Measurements from ENCODE around the gene GAA.

GAA gene

DNA sequence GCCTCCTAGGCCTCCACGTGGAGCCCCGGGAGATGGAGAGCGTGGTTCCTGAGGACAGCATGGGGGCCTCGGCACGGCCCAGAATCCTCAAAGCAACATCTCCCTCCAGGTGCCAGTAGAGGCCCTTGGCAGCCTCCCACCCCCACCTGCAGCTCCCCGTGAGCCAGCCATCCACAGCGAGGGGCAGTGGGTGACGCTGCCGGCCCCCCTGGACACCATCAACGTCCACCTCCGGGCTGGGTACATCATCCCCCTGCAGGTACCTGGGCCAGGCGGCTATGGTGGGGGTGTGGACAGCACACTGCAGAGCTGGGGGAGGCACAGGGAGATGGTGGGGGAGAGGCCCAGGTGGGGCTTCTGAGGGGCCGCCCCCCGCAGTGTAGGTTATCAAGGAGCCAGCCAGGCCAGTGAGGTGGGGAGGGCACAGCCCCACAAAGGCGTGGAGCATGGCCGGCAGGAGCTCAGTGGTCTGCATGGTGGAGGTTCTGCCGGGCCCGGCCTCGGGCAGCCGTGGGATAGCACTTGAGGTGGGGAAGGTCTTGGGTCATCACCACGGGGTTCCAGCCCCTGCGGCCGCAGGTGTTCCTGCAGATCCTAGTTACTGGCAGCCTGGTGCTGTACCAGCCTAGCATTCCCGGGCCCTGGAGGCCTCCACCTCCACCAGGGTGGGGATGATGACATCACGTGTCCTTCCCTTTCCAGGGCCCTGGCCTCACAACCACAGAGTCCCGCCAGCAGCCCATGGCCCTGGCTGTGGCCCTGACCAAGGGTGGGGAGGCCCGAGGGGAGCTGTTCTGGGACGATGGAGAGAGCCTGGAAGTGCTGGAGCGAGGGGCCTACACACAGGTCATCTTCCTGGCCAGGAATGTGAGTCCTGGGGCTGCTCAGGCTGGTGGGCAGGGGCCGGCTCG is 16.4 kb downstream of the GAA start:
- no peak for DNase-seq

DNA sequence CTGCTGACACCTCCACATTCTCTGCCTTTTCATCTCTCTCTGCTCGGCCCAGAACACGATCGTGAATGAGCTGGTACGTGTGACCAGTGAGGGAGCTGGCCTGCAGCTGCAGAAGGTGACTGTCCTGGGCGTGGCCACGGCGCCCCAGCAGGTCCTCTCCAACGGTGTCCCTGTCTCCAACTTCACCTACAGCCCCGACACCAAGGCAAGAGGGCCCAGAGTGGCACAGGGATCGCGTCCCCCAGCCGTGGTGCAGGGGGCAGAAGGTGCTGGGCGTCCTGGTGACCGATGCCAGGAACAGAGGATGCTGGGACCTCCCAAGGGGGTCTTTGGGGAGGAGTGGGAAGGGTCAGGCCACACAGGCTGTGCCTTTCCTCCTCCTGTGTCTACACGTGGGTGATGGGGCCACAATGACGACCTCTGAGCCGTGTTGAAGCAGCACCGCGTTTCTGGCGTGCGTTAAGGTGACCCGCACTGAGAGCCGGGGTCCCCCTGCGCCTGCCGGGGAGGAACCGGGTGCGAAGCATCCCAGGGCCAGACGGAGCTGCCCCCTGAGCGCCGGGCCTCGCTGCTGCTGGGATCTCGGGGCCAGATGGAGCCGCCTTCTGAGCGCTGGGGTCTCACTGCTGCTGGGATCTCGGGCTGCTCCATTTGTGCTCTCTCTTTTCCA is 17.4 kb downstream of the GAA start:
- no peak for DNase-seq

DNA sequence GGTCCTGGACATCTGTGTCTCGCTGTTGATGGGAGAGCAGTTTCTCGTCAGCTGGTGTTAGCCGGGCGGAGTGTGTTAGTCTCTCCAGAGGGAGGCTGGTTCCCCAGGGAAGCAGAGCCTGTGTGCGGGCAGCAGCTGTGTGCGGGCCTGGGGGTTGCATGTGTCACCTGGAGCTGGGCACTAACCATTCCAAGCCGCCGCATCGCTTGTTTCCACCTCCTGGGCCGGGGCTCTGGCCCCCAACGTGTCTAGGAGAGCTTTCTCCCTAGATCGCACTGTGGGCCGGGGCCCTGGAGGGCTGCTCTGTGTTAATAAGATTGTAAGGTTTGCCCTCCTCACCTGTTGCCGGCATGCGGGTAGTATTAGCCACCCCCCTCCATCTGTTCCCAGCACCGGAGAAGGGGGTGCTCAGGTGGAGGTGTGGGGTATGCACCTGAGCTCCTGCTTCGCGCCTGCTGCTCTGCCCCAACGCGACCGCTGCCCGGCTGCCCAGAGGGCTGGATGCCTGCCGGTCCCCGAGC is 17.9 kb downstream of the GAA start:
- DNase-seq, result no peak

DNA sequence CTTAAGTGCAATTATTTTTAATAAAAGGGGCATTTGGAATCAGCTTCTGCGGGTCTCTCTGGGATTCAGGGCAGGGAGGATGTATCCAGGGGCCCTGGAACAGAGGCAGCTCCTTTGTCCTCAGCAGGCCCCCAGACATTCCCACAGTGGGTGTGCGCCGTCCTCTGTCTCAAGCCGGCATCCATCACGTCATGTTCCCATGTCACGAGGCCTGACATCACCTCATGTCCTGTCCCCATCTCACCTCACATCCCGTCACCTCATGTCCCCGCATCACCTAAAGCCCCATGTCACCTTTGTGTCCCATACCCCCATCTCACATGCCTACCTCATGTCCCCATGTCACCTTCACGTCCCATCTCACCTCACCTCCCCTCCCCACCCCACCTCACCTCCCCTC is 18.5 kb downstream of the GAA start:
- DNase-seq, result no peak

DNA sequence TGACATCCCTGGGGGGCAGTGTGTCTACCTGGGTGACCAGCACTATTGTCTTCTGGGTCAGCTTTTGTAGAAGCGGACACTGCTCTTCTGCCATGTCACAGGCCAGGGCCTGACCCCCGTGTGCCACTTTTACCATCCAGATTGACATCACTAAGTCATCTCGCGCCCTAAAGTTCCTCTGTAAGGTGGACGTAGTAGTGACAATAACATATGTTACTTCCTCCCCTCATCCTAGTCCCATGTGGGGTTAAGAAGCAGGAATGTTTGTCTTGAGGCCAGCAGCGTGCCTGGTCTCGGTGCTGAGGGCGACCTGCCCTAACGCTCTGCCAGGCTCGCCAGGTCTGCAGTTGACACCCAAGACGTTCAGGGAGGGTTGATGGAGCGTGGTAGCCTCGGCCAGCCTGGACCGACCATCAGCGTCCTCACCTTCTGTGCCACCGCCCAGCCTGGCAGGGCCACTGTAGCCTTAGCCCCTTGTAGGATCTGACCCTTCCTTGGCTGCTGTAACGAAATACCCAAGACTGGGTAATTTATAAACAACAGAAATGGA is 20.7 kb downstream of the GAA start:
- DNase-seq, result no peak

DNA sequence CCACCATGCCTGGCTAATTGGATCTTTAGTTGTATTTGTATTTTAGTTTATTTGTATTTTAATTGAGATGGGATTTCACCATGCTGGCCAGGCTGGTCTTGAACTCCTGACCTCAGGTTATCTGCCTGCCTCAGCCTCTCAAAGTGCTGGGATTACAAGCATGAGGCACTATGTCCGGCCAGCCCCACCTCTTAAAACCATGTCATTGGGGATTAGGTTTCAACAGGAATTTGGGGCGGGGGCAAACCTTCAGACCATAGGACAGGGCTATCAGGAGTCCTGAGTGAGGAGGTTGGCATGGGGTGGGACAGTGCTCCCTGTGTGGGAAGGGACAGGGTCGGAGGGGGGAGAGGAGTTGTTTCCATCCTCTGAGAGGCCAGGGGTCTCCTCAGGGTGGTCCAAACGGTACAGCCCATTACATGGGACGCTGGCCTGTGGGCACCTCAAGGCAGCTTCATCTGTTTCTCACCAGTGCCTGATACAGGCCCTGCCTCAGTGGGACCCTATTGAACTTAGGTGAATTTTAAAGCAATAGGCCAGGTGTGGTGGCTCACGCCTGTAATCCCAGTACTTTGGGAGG is 21.6 kb downstream of the GAA start:
- no peak for DNase-seq

DNA sequence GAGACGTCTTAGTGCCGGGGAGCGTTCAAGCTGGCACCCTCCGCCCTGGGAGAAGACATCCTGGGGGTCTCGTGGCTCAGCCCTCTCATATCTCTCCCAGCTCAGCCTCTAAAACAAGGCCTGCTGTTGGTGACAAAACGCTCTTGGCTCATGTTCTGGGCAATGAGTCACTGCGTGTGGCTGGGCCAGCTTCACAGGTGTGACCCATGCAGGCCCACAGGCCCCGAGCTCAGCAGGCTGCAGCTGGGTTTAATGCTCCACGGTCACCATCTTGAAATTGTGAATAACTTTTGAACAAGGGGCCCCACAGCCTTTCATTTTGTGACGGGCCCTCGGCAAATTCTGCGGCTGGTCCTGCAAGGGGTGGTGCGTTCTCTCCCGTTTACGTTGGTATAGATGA is 22.4 kb downstream of the GAA start:
- no peak for DNase-seq

DNA sequence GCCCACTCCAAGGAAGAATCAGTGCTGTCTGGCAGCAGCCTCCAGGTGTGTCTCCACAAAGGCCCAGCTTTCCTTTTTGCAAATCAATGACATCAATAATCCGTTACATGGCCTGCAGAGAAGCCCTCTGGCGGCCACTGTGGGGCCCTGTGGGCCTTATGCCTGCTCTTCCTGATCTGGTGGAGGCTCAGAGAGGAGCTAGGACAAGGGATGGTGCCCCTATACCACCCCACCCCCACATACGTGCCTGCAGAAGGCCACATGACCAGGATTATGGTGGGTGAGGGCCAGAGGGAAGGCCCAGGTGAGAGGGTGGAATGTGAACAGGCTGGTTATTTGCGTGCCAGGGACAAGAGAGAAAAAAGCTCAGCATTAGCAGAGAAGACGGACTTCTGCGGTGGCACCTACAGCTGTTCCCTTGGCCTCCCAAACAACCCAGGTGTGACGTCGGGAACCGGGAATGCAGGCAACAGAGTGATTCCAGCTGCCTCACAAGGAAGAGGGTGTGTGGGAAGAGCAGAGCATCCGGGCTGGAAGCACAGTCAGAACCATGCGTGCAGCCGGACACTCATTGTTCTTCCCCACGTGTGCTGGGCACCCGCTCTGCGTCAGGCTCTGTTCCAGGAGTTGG is 23.1 kb downstream of the GAA start:
- DNase-seq, result no peak

DNA sequence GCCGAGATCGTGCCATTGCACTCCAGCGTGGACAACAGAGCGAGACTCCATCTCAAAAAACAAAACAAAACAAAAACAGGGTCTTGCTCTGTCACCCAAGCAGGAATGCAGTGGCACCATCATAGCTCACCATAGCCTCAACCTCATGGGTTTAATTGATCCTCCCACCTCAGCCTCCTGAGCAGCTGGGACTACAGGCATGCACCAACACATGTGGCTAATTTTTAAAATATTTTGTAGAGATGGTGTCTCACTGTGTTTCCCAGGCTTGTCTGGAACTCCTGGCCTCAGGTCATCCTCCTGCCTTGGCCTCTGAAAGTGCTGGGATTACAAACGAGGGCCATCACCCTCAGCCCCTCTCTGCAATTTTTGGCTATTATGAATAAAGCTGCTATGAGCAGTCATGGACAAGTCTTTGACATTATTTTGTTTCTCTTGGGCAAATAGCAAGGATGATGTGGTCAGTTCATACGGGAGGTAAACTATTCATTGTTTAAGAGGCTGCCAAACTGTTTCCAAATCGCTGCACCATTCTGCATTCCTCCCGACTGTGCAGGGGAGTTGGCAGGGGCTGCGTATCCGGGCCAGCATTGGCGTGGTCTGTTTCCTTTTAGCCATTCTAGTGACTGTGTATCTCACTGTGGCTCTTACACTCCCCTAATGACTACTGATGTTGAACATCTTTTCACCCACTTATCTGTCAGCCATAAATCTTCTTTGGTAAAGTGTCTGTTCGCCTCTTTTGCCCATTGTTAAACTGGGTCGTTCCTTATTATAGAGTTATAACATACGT is 24.5 kb downstream of the GAA start:
- peak; percentile 69 for DNase-seq

DNA sequence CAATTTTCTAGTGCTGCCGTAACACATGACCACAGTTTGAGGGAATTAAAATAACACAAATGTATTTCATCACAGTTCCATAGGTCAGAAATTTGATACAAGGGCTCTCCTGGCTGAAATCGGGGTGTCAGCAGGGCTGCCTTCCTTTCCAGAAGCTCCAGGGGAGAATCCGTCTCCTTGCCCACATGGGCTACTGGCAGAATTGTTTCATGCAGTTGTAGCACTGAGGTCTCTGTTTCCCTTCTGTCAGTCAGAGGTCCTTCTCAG is 25.0 kb downstream of the GAA start:
- DNase-seq, result no peak

DNA sequence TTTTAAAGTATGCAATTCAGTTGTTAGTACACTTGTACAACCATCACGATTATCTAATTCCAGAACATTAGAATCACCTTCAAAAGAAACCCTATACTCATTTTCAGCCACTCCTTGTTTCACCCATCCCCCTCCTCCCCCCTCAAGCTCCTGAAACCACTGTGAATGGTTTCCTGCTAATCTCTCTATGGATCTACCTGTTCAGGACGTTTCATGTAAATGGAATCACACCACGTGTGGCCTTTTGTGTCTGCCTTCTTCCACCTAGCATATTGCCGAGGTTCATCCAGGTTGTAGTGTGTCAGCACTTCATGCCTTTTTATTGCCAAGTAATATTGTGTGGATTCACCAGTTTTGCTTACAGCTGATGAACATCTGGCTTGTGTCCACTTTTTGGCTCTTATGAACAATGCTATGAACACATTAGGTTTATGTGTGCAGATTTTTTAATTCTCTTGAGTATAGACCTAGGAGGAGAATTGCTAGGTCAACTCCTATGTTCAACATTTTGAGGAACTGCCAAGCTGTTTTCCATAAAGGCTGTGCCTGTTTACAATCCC is 27.7 kb downstream of the GAA start:
- no peak for DNase-seq

DNA sequence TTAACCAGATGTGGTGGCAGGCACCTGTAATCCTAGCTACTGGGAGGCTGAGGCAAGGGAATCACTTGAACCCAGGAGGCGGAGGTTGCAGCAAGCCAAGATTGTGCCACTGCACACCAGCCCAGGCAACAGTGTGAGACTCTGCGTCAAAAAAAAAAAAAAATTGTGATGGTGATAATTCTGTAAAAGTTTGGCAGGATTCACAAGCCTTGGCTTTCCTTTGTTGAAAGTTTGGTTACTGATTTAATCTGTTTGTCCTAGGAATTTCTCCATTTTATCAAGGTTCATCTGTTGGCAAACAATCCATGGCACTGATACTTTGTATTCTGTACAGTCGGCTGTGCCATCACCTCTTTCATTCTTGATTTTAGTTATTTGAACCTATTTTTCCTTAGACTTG is 29.6 kb downstream of the GAA start:
- DNase-seq, result no peak

DNA sequence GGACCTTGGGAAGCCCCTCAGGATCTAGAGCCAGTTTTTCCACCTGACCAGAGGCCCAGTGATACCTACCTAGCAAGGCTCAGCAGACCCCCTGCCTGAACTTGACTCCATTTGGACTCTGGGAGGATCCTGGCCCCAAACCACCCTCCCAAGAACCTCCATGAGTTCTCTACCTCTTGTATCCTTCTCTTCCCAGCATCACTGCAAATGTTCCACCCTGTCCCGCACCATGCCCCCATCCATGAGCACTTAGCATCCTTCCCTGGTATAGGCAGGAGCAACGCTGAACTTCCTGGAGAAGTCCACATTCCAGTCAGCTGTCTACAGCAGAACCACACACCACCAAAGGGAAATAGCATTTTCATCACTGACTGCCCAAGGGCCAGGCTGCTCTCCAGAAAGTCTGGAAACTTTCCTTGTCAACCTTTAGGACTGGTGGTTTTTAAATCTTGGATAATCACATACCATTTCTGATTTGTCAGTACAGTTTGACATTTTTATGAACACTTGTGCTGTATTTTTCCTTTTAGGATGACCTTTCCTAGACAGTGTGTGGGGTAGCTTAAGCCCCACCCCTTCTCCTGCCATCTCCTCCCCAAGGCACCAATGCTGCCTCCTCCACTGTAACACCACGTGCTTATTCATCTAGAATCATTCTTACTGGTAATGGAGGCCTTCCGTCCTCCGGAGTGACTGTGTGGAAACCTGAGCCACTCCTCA is 31.7 kb downstream of the GAA start:
- DNase-seq, result no peak

DNA sequence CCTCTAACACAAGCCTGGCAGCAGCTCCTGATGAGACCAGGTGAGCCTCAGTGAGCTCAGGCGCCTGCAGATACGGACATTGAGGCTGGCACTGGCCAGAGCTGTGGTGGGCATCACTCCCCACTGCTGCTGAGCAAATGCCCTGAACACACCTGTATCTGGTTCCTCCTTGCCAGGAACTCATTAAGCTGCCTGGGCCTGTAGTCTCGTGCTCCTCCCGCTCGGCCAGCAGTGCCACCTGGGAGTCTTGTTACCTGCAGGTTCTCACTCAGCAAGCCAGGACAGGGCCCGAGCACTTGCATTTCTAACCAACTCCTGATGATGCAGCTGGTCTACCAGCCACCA is 32.2 kb downstream of the GAA start:
- no peak for DNase-seq

DNA sequence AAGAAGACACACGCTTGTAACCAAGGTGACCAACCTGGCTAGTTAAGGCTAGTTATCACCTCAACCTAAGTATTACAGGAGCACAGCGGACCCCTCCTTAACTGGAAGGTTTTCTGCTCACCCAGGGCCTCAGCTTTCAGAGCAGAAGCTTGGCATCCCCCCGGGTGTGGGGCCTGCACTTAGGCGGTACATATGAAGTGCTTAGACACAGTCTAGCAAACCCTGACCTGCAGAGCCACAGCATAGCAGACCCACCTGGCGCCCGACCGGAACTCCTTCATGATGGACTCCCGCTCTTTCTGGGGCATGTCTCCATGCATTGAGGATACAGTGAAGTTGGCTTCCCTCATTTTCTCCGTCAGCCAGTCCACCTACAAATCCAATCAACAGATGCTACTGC is 35.8 kb downstream of the GAA start:
- DNase-seq, result no peak

DNA sequence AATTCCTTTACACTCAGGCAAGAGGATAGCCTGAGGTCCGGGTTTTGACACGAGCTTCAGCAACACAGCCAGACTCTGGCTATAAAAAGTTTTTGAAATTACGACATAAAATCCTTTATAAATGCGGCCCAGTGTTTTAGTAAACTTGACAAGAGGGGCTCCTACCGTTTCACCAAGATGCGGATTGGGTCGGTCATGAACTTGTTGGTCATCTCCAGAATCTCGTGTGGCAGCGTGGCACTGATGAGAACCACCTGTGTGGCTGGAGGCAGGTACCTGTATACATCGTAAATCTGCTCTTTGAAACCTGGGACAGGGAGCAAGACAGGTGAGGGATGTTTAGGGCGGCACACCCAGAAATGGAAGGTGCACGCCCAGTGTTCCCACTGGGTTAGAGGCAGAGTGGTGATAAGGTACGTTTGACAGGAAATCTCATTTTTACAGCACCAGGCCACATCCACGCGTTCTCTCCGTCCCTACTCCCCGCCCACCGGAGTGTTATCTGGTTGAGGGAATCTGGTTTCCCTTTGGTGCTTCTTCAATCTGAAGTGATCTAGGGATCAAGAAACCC is 37.6 kb downstream of the GAA start:
- DNase-seq, result no peak

DNA sequence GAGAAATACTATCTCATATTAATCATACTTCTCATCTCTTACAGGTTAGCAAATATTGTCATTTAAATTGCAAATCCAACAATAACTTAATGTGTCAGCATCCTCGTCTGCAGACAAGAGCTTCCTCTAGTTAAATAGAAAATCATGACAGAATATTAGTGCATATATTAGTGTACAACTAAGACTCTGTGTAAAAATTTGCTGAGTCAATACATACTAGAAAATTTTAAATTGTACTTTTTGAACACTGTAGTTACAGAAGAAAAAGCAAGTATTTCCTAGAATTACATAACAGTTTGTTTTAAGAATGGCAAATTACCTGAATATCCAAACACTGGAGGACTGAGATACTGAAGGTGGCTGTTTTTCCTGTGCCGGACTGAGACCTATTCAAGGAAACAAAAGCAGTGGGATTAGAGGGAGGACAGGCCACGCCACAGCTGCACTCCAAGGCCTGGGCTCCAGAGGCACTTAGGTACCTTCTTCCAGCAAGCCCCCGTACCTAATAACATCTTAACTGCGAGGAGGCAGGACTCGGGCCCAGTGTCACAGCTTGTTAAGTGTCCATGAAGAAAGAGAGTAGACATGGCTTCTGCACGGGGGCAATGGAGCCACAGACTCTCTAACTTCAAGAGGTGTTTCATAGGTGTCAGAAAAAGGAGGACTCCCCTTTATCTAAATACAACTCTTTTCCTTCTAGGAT is 40.2 kb downstream of the GAA start:
- no peak for DNase-seq

DNA sequence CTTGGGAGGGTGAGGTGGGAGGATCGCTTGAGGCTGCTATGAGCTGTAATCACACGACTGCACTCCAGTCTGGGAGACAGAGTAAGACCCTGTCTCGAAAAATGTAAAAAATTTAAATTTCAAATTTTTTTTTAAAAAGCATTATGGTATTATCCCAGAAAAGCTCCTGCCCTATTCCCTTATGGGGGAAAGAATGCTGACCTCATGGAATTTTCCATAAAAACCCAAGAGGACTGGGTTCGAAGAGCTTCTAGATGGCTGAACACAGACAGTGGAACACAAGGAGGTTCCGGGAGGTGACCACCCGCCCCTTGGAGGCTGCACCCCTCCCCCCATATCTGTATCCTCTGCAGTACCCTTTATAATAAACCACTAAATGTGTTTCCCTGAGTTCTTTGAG is 41.5 kb downstream of the GAA start:
- DNase-seq, result no peak

DNA sequence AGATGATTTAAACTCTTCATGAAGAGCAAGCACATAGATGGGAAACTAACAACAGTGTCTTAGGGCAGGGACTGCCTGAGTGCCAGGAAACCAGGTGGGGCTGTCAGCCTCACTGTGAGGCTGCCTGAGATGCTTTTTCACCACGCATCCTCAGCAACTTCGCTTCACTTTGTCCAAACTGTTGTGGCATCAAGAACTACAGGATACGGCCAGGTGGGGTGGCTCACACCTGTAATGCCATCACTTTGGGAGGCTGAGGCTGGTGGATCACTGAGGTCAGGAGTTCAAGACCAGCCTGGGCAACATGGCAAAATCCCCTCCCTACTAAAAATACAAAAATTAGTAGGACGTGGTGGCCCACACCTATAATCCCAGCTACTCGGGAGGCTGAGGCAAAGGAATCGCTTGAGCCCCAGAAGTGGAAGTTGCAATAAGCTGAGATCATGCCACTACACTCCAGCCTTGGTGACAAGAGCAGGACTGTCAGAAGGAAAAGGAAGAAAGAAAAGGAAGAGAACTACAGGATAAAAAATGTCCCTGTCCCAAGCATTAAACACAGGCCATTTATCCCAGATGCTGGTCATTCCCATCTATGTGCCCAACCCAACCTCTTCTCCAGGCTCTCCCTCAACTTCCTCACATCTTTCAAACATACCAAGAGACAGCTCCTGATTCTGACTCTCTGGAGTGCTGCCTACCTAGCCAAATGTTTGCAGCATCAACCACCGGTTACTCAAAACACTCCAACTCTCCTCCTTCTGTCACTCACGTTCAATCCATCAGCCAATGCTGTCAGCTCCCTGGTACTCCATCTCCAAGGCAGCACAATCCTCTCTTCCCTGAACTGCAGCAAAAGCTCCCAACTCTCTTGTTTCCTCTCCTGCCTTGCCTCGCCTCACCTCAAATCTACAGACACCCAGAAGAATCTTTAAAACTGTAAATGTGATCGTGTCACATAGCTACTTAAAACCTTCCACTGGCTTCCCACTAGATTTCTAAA is 44.0 kb downstream of the GAA start:
- DNase-seq, result no peak
